Stimulated activated CD8-positive, alpha-beta memory T cell treated with anti-CD3 and anti-CD28 coated beads, Interleukin-7, amount 100 ng/mL, for 24 hours (primary cell): Measurements from ENCODE around the gene PRAMEF18.
"Not testable (repeated sequence)": the region's sequence is repeated elsewhere in the genome, so short reads cannot be mapped to it uniquely, and the experiment has no call there.

ENCODE experiments used
- DNase-seq: peaks from one replicate; pipeline ENCODE4 v3.0.0-alpha.2; 2020; ENCODE audit warnings: low read depth

The PRAMEF18 gene

GRCh38 chr1:13208712-13209111 is 17.2 kb downstream of the PRAMEF18 start:
- not testable (repeated sequence) for DNase-seq

GRCh38 chr1:13201309-13201708 is 24.6 kb downstream of the PRAMEF18 start, which contains the start of gene PRAMEF13:
PRAMEF13 (minus strand) TSS chr1:13201409; CDS start chr1:13199589, 1,820 bp downstream.
- DNase-seq, result not testable (repeated sequence)
